Measurements from ENCODE around the gene COQ7.

The COQ7 gene

GRCh38 chr16:19067349-19068236 lies at the start of gene COQ7:
COQ7 (plus strand) TSS chr16:19067614; CDS start chr16:19067665, 51 bp downstream.
- in situ Hi-C loops (cut with HindIII; ENCODE audit: low sequenced_read_pairs), result no loop called here

DNA sequence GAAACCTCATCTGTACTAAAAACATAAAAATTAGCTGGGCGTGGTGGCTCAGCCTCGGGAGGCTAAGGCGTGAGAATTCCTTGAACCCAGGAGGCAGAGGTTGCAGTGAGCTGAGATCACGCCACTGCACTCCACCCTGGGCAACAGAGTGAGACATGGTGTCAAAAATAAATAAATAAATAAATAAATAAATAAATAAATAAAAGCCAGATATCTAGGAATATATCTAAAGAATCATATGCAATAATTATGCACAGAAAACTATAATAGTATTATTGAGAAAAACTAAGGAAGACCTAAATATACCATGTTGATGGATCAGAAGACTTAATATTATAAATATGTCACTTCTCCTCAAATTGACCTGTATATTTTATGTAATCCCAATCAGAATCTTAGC lies 46.7 kb upstream of the COQ7 start:
- in situ Hi-C loops (cut with HindIII; ENCODE audit: low sequenced_read_pairs), result no loop called here

- in situ Hi-C loops (cut with HindIII; ENCODE audit: low sequenced_read_pairs), result no loop called here
These were observed 45.7 kb upstream of the COQ7 start for GRCh38 chr16:19021747-19022146.

DNA sequence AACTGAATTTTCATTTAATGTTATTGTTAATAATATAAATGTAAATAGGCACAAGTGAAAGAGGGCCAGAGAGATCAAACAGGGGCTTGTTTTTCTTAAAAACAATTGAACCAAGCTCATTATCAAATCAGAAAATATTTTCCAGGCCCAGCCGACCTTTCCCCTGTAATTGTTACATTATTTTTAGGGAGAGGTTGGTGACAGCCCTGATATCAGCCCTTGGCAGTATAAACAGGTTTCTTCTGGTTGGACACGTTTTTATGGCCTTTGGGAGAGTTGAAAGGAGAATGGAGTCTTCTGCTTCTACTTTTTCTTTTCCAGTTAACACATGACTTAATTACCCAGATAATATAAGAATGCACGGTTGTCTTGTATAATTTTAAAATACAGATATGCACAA lies 40.0 kb upstream of the COQ7 start:
- in situ Hi-C loops (cut with HindIII; ENCODE audit: low sequenced_read_pairs), result no loop called here

DNA sequence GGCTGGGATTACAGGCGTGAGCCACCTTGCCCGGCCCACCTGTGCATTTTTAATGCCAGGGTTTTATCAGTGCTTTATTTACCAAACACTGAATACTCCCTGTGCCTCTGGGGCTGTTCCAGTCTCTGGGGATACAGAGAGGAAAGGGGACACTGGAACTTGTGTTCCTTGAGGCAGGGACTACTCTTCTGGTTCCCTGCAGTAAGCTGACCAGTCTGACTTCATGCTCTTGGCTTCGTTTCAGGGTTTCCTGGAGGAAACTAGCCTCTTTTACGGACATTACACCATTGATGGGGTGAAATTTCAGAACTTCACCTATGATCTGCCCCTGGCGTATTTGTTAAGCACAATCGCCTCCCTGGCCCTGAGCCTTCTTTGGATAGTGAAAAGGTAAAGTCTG lies 37.4 kb upstream of the COQ7 start:
- in situ Hi-C loops (cut with HindIII; ENCODE audit: low sequenced_read_pairs), result no loop called here

- in situ Hi-C loops (cut with HindIII; ENCODE audit: low sequenced_read_pairs), result no loop called here
These were observed 35.7 kb upstream of the COQ7 start for GRCh38 chr16:19031738-19032137.

DNA sequence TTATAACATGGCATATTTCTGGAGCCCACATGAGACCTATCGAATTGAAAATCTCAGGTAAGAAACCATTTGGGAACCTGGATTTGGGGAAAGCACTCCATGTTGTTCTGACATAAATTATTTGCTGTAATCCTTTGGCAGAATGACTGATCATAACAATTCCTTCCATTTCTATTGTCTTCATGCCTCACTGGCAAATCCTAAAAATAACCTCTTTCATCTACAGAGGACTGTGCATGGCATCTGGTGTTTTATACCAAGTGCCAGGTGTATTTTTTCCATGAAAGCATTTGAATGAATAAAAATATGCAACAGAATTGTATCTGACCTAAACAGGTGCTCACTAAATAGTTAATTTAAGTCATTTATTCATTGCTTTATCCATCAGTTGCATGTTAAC lies 33.7 kb upstream of the COQ7 start:
- in situ Hi-C loops (cut with HindIII; ENCODE audit: low sequenced_read_pairs), result no loop called here

GRCh38 chr16:19040400-19040799 lies 27.0 kb upstream of the COQ7 start:
- in situ Hi-C loops (cut with HindIII; ENCODE audit: low sequenced_read_pairs), result no loop called here

DNA sequence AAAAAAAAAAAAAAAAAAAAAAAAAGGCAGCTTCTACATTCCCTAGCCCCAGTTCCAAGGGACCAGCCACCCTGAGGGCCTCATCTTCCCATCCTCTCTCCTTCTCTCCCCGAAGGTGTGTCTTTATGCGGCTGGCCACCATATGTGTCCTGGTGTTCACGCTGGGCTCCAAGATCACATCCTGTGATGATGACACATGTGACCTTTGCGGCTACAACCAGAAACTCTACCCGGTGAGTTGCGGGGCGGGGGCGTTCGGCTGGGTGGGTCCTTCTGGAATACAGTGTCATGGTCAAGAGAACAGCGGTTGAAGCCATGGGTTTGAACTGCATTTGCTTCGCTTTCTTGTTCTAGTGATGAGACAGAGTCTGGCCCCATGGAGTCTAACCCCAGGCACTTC lies 22.6 kb upstream of the COQ7 start:
- in situ Hi-C loops (cut with HindIII; ENCODE audit: low sequenced_read_pairs), result no loop called here

GRCh38 chr16:19046062-19046461 lies 21.4 kb upstream of the COQ7 start:
- in situ Hi-C loops (cut with HindIII; ENCODE audit: low sequenced_read_pairs), result no loop called here

GRCh38 chr16:19062706-19063105 lies 4.7 kb upstream of the COQ7 start:
- in situ Hi-C loops (cut with HindIII; ENCODE audit: low sequenced_read_pairs), result no loop called here

GRCh38 chr16:19066988-19067348 lies 446 bp upstream of the COQ7 start:
- in situ Hi-C loops (cut with HindIII; ENCODE audit: low sequenced_read_pairs), result no loop called here

DNA sequence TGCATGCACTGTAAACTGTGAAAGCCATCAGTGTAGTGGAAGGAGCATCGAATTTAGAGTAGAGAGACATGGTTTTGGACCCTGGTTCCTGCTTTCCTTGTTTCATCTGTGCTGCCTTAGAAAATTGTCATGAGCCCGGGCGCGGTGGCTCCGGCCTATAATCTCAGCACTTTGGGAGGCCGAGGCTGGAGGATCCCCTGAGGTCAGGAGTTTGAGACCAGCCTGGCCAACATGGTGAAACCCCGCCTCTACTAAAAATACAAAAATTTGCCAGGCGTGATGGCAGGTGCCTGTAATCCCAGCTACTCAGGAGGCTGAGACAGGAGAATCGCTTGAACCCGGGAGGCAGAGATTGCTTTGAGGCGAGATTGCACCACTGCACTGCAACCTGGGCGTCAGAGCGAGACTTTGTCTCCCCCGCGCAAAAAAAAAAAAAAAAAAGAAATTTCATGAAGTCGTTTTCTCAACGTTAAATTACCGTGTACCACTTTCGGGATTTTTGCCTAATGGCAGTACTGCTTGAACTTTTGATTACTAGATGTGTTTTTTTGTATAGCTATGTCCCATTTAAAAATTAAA lies 912 bp downstream of the COQ7 start:
- in situ Hi-C loops (cut with HindIII; ENCODE audit: low sequenced_read_pairs), result no loop called here

DNA sequence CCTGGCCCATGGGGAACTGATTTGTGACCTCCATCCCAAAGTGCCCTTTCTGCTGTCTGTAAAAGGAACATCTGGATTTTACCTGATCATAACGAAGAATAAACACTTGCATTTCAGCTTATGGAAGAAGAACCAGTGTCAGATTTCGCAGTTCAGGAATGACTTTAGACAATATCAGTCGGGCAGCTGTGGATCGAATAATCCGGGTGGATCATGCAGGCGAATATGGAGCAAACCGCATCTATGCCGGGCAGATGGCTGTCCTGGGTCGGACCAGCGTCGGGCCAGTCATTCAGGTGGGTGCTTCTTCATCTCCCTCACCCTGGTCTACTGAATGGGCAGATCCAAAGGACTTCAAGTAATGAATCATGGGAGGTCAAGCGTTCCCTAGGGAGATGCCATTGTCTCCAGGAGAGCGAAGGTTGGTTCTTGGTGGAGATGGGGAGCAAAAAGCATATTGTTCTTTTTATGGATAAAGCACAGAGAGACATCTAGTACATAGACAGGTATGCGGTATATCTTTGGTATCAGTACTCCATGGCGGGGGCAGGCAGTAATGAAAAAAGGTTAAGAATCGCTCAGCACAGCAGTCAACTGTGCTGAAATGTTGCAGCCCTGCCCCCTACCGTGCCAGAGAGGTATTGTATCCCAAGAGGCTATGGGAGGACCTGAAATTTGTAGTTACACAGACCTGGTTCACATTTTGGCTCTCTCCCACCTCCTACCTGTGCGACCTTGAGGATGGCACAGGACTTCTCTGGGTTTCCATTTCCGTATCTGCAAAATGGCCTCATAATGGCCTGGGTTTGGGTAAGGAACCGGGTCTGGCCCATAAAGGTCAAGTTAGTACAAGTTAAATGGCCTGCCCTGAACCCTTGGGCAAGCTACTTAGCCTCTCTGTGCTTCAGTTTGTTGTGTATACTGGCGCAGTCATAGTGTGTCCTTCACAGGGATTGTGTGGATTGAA lies 4.7 kb downstream of the COQ7 start:
- in situ Hi-C loops (cut with HindIII; ENCODE audit: low sequenced_read_pairs), result no loop called here

DNA sequence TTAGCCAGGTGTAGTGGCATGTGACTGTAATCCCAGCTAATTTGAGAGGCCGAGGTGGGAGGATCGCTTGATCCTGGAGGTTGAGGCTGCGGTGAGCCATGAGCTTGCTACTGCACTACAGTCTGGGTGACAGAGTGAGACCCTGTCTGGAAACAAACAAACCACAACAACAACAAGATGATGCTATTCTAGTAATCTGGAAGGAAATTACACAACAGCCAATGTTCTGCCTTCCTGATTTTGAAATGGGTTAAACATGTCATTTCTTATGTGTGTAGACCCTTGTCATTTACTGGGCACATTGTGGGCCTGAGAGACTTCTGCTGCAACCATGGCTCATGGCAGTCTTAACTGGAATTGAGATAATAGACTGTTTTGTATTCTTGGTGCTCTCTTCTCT lies 5.9 kb downstream of the COQ7 start:
- in situ Hi-C loops (cut with HindIII; ENCODE audit: low sequenced_read_pairs), result no loop called here

DNA sequence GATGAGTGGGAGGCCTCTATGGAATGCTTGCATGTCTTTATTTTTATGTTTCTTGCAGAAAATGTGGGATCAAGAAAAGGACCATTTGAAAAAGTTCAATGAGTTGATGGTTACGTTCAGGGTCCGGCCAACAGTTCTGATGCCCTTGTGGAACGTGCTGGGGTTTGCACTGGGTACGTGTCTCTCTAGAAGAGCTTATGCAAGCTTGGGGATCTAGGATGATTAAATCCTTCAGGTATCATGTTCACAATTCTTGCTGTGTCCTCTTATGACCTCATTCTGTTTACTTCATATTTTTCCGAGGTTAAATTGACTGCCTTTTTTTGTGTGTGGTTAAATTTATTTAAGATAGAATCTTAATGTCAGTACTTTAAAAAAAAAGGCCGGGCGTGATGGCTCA lies 6.4 kb downstream of the COQ7 start:
- in situ Hi-C loops (cut with HindIII; ENCODE audit: low sequenced_read_pairs), result no loop called here

GRCh38 chr16:19075511-19075910 lies 8.1 kb downstream of the COQ7 start:
- in situ Hi-C loops (cut with HindIII; ENCODE audit: low sequenced_read_pairs), result no loop called here

GRCh38 chr16:19077879-19078278 lies 10.5 kb downstream of the COQ7 start:
- in situ Hi-C loops (cut with HindIII; ENCODE audit: low sequenced_read_pairs), result no loop called here

DNA sequence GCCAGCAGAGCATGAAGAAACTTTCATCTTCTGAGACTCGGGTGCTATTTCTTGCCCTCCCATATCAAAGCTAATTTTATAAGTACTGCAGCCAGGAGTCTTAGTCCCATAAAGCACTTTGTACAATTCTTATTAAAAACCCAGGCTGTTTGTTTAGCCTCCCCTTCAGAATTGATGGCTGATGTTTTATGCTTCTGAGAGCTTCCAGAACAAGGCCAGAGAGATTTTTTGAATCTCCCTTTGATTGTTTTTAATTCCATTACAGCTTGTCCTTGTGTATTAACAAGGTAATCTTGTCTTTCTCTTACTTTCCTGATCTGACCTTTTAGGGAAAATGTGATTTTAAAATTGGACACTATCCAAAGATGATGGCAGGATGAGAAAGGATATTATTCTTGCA lies 16.3 kb downstream of the COQ7 start:
- in situ Hi-C loops (cut with HindIII; ENCODE audit: low sequenced_read_pairs), result no loop called here

- in situ Hi-C loops (cut with HindIII; ENCODE audit: low sequenced_read_pairs), result no loop called here
These were observed 16.7 kb downstream of the COQ7 start for GRCh38 chr16:19084139-19084538.

DNA sequence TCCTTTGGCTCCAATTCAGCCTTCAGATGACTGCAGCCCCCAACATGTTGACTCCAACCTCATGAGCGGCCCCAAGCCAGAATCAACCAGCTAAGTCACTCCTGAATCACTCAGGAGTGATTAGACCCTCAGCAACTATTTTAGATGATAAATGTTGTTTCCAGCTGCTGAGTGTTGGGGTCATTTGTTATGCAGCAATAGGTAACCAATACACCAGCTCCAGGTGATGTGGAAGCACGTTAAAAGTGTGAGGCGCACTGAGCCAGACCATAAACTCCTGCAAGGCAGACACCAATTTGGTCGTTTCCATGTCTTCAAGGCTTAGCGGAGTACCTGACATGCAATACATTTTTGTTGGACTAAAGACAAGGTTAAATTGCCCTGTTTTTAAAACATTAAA lies 17.5 kb downstream of the COQ7 start:
- in situ Hi-C loops (cut with HindIII; ENCODE audit: low sequenced_read_pairs), result no loop called here

Data from DLD1 (cell line).